Body of pancreas (tissue), 4 donors: ENCODE measurements around the gene DENND1A. TPM values are rescaled to one million over a fixed set of nuclear protein-coding genes. Genes with fewer than 3 reads are reported as not detected.

Source experiments
- ATAC-seq: fragments of 150-250 bp; one replicate; pipeline ENCODE4 v1.9.1; 2016
- DNase-seq, 4 donors: peaks; one replicate each; pipeline ENCODE4 v3.0.0-alpha.2; 2019
- H3K27ac ChIP-seq, 4 donors: fragments of 200-600 bp; sonication (generic); 1 replicate in 3 of 4; 2 replicates in 1 of 4; pipeline versions ENCODE4 v1.5.1 to v1.6.1; 2016 to 2019; ENCODE audit warnings: mild to moderate bottlenecking in 1 of 4, mixed read lengths in 1 of 4, moderate library complexity in 1 of 4
- H3K27me3 ChIP-seq, 2 donors: fragments of 200-600 bp; sonication (generic); one replicate each; pipeline ENCODE4 v1.6.0; 2016; ENCODE audit warnings: mild to moderate bottlenecking in 1 of 2
- H3K36me3 ChIP-seq, 2 donors: fragments of 200-600 bp; sonication (generic); replicated peaks in 1 of 2; 2 replicates each; pipeline ENCODE4 v1.5.1; 2016; ENCODE audit warnings: low read depth in 2 of 2; ENCODE audit not compliant: insufficient read depth in 1 of 2
- H3K4me1 ChIP-seq: fragments of 200-600 bp; sonication (generic); one replicate; pipeline ENCODE4 v1.6.0; 2016
- H3K4me3 ChIP-seq, 2 donors: fragments of 200-600 bp; sonication (generic); 1 replicate in 1 of 2; 2 replicates in 1 of 2; pipeline ENCODE4 v1.5.1; 2016 to 2019
- H3K9me3 ChIP-seq, 3 donors: fragments of 200-600 bp; sonication (generic); 1 replicate in 2 of 3; 2 replicates in 1 of 3; pipeline ENCODE4 v1.5.1; 2016
- CTCF ChIP-seq, 7 experiments: fragments of 450-650 bp in 4 of 7; fragments of 200-600 bp in 3 of 7; sonication (generic) in 3 of 7; IDR thresholded peaks; one replicate each; pipeline ENCODE4 v1.5.1; 2016 to 2019; ENCODE audit warnings: antibody characterized with exemption in 7 of 7
- POLR2A ChIP-seq, 3 donors: fragments of 450-650 bp; IDR thresholded peaks; one replicate each; pipeline ENCODE4 v1.6.1; 2016; ENCODE audit warnings: antibody characterized with exemption in 3 of 3, mild to moderate bottlenecking in 2 of 3
- WGBS, 2 donors: methylation state at CpG; one replicate each; pipeline ENCODE4 v1.1.5; 2017; 5-methylcytosine and 5-hydroxymethylcytosine counted together
- intact Hi-C: fragments of 100-400 bp; cut with DNase I; formaldehyde crosslinking; loops from one replicate; pipeline ENCODE4 v1.15.1; 2023
- total RNA-seq, 2 donors: library from RNA; depleted of rRNA; stranded (reverse); fragments of >200 nt; gene quantifications; one replicate each; pipeline ENCODE4 v1.1.0, GENCODE V29; 2016

The DENND1A gene
- total RNA-seq, 2 donors from 2014 or later, result 7.6 to 8.6 TPM

- no peaks in the 10 kb centered on the region for H3K9me3 ChIP-seq
- DNase-seq, result no peak
- intact Hi-C loops, result no loop called here
- TF ChIP-seq POLR2A (IDR thresholded peaks at IDR 0.05) (no peak), CTCF (IDR thresholded peaks at IDR 0.05) (no peak)
- no peak overlapping the region for H3K27ac ChIP-seq
- WGBS, 2 donors, result 84 to 88% methylated on average over 2 of the region's 2 CpGs
- ATAC-seq, result no peak
- no peaks in the 10 kb centered on the region for H3K36me3 ChIP-seq
- no peaks in the 10 kb centered on the region for H3K27me3 ChIP-seq
- H3K4me1 ChIP-seq, result no peaks in the 10 kb centered on the region
- H3K4me3 ChIP-seq, result no peak overlapping the region
Measured at GRCh38 chr9:123426406-123426805, 503.5 kb downstream of the DENND1A start.

DNA sequence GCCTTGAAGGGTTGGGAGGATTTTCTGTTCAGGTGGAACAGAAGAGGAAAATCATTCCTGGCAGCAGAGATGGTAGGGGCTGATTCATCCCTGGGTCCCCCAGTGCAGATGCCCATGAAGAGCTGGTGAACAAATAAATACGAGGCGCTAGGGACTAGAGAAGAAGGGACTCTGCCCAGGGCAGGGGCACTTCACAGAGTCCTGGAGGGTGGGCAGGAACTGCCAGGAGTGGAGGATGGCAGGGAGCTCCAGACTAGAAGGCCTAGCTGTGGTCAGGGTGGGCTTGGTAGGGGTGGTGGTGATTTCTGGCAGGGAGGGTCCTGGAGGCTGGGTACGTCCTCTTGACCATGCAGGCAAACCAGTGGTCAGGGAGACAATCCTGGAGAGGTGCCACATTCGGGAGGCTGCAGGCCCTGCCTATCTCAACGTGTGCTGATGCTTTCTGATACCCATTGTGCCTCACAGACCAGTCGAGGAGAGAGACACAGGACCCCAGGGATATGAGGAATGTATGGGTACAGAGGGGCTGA, 504.0 kb downstream of the DENND1A start:
- no peak for DNase-seq
- Histone ChIP-seq H3K27ac (no peak overlapping the region), H3K36me3 (no peaks in the 10 kb centered on the region), H3K9me3 (no peaks in the 10 kb centered on the region), H3K4me1 (no peaks in the 10 kb centered on the region), H3K27me3 (no peaks in the 10 kb centered on the region), H3K4me3 (no peak overlapping the region)
- no peak for ATAC-seq
- intact Hi-C loops, result no loop called here
- WGBS, 2 donors, result 88 to 89% methylated on average over 6 of the region's 6 CpGs
- TF ChIP-seq CTCF (IDR thresholded peaks at IDR 0.05) (no peak), POLR2A (IDR thresholded peaks at IDR 0.05) (no peak)

DNA sequence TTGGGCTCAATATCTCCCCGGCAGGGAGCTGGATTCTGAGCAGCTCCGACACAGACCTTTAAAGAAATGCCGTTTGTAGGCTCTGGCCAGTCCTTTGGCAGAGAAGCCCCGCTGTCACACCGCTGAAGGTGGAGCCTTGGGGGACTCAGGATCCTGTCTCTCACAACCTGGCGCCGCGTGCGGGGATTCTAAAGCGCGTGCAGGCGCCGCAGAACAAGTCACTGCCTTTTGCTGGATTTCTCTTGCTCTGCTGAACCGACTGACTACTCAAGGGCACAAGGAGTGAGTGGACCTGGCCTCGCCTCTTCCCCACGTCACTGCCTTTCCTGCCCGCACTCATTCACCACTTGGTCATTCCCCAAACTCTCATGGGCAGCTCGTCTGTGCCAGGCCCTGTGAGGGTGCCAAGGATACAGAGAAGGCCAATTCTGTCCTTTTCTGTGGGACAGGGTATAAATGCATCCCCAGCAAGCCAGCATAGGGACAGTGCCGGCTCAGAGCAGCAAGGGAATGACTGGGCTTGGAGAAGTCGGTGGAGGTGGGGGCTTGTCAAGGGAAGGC, 504.6 kb downstream of the DENND1A start:
- DNase-seq, result no peak
- ATAC-seq, result no peak
- no peaks in the 10 kb centered on the region for H3K4me1 ChIP-seq
- H3K27ac ChIP-seq, result no peak overlapping the region
- intact Hi-C loops, result no loop called here
- no peaks in the 10 kb centered on the region for H3K36me3 ChIP-seq
- no peaks in the 10 kb centered on the region for H3K27me3 ChIP-seq
- WGBS, 2 donors, result 89% methylated on average over 20 of the region's 20 CpGs
- TF ChIP-seq POLR2A (IDR thresholded peaks at IDR 0.05) (no peak), CTCF (IDR thresholded peaks at IDR 0.05) (no peak)
- no peaks in the 10 kb centered on the region for H3K9me3 ChIP-seq
- H3K4me3 ChIP-seq, result no peak overlapping the region

DNA sequence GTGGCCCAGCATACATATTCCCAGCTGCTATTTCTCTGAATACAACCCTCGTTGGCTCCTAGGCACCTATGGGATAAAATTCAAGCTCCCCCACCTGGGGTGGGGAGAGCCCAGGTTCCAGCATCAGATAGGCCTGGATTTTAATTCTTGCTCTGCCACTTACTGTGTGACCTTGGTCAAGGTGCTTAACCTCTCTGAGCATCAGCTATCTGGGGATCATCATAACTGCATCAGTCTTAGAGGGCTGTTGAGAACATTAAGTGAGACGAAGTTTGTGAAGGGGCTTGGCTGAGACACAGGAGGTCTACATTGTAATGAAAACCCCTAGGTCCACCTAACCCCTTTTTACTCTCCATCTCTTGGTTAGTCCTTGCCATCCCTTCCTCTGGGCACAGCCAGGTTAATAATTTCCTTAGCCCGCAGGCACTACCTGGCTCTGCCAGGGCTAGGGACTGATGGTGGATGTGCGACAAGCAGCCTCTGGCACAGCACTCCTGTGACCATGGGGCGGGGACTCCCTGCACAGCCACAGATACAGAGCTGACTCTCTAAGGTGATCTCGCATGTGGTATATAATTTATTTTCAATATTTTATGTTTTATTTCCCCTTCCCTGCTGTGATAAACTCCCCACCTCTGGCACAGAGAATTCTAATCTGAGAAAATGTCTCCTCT, 505.2 kb downstream of the DENND1A start:
- Histone ChIP-seq H3K4me1 (no peaks in the 10 kb centered on the region), H3K36me3 (no peaks in the 10 kb centered on the region), H3K27me3 (no peaks in the 10 kb centered on the region), H3K27ac (no peak overlapping the region), H3K9me3 (no peaks in the 10 kb centered on the region), H3K4me3 (no peak overlapping the region)
- no peak for DNase-seq
- intact Hi-C loops, result no loop called here
- TF ChIP-seq POLR2A (IDR thresholded peaks at IDR 0.05), result no peak
- TF ChIP-seq CTCF (IDR thresholded peaks at IDR 0.05), result no peak
- ATAC-seq, result no peak
- WGBS, 2 donors, result 89 to 92% methylated on average over 6 of the region's 6 CpGs

- H3K36me3 ChIP-seq, result no peaks in the 10 kb centered on the region
- no peaks in the 10 kb centered on the region for H3K27me3 ChIP-seq
- TF ChIP-seq POLR2A (IDR thresholded peaks at IDR 0.05), result no peak
- TF ChIP-seq CTCF (IDR thresholded peaks at IDR 0.05), result no peak
- no peak overlapping the region for H3K4me3 ChIP-seq
- WGBS, 2 donors, result 93 to 97% methylated on average over 5 of the region's 5 CpGs
- no peaks in the 10 kb centered on the region for H3K4me1 ChIP-seq
- ATAC-seq, result no peak
- H3K9me3 ChIP-seq, result no peaks in the 10 kb centered on the region
- intact Hi-C loops, result no loop called here
- no peak for DNase-seq
- H3K27ac ChIP-seq, result no peak overlapping the region
Measured at GRCh38 chr9:123424131-123424530, 505.8 kb downstream of the DENND1A start.
